ENCODE data around the gene KCNK10. TPM values are rescaled to one million over a fixed set of nuclear protein-coding genes. Genes with fewer than 3 reads are reported as not detected.

The KCNK10 gene
- total and polyA plus RNA-seq, 2 experiments from 2014 or later: not detected

GRCh38 chr14:88300817-88301216 lies 22.3 kb downstream of the KCNK10 start:
- no peak for DNase-seq
- no peak for TF ChIP-seq EZH2 (IDR thresholded peaks at IDR 0.05; ENCODE audit: insufficient read depth, poor library complexity, severe bottlenecking)
- TF ChIP-seq EZH2phosphoT487 (IDR thresholded peaks at IDR 0.05; ENCODE audit: insufficient read depth, low read depth): no peak
- no peaks in the 10 kb centered on the region for H3K79me2 ChIP-seq (ENCODE audit: insufficient read depth)
- H3K4me3 ChIP-seq: no peak overlapping the region
- H4K20me1 ChIP-seq (ENCODE audit: insufficient read depth): no peaks in the 10 kb centered on the region
- H3F3A ChIP-seq (ENCODE audit: insufficient read depth): no peaks in the 10 kb centered on the region
- H3K27me3 ChIP-seq (replicated peaks; ENCODE audit: insufficient read depth): no peaks in the 10 kb centered on the region
- H3K9me3 ChIP-seq (ENCODE audit: low read depth): no peaks in the 10 kb centered on the region
- in situ Hi-C loops (cut with MboI): no loop called here
- no peak overlapping the region for H3K27ac ChIP-seq
- H3K9ac ChIP-seq: no peak overlapping the region
- WGBS, 2 experiments (ENCODE audit: low coverage in 1 of 2, low lambda C conversion rate in 2 of 2, missing lambda C conversion rate in 2 of 2): 48 to 53% methylated on average over 3 of the region's 3 CpGs
- H3K9me2 ChIP-seq (ENCODE audit: insufficient read depth): no peaks in the 10 kb centered on the region
- no peaks in the 10 kb centered on the region for H3K36me3 ChIP-seq (ENCODE audit: low read depth)
- H3K4me2 ChIP-seq (ENCODE audit: unreplicated experiment): no peak overlapping the region
- no peak overlapping the region for H2AFZ ChIP-seq
- H3K4me1 ChIP-seq (ENCODE audit: insufficient read depth): no peaks in the 10 kb centered on the region

DNA sequence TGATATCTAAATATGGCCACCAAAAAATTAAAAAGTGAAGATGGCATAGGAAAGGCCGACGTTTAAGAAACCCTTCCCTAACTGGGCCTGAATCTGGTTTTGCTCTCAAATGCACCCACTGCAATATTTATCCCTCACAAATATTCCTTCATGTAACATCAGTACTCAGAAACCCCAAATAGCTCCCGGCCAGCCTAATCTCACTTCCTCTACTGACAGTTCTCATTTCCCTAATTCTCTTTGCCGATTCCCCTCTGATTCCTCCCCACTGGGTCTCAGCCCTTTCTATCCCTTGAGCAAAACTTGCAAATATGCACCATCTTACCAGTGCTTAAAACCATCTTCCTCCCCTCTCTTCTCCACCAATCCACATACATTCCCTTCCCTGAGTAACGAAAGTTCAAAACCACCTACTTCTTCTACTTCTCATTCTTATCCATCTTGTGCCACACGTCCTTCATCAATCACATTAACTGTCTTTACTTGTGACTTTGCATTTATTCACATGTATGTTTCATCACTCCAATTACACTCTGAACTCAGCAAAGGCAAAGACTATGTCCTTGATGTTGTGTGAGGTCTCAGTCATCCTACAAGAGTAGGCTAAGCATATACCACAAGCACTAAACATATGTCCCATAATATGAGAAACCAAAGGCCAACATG lies 23.1 kb downstream of the KCNK10 start:
- Histone ChIP-seq H2AFZ (no peak overlapping the region), H3K4me3 (no peak overlapping the region), H3K79me2 (ENCODE audit: insufficient read depth) (no peaks in the 10 kb centered on the region), H3K9ac (no peak overlapping the region), H3F3A (ENCODE audit: insufficient read depth) (no peaks in the 10 kb centered on the region), H3K27ac (no peak overlapping the region), H3K4me1 (ENCODE audit: insufficient read depth) (no peaks in the 10 kb centered on the region), H3K36me3 (ENCODE audit: low read depth) (no peaks in the 10 kb centered on the region), H3K9me3 (ENCODE audit: low read depth) (no peaks in the 10 kb centered on the region), H3K27me3 (replicated peaks; ENCODE audit: insufficient read depth) (no peaks in the 10 kb centered on the region), H3K4me2 (ENCODE audit: unreplicated experiment) (no peak overlapping the region), H3K9me2 (ENCODE audit: insufficient read depth) (no peaks in the 10 kb centered on the region), H4K20me1 (ENCODE audit: insufficient read depth) (no peaks in the 10 kb centered on the region)
- no peak for DNase-seq
- TF ChIP-seq EZH2phosphoT487 (IDR thresholded peaks at IDR 0.05; ENCODE audit: insufficient read depth, low read depth) (no peak), EZH2 (IDR thresholded peaks at IDR 0.05; ENCODE audit: insufficient read depth, poor library complexity, severe bottlenecking) (no peak)
- in situ Hi-C loops (cut with MboI): no loop called here
- WGBS, 2 experiments (ENCODE audit: low coverage in 1 of 2, low lambda C conversion rate in 2 of 2, missing lambda C conversion rate in 2 of 2): 33% methylated on average over 6 of the region's 6 CpGs

- TF ChIP-seq EZH2phosphoT487 (IDR thresholded peaks at IDR 0.05; ENCODE audit: insufficient read depth, low read depth) (no peak), EZH2 (IDR thresholded peaks at IDR 0.05; ENCODE audit: insufficient read depth, poor library complexity, severe bottlenecking) (no peak)
- Histone ChIP-seq H4K20me1 (ENCODE audit: insufficient read depth) (no peaks in the 10 kb centered on the region), H3K4me1 (ENCODE audit: insufficient read depth) (no peaks in the 10 kb centered on the region), H2AFZ (no peak overlapping the region), H3K27ac (no peak overlapping the region), H3K36me3 (ENCODE audit: low read depth) (no peaks in the 10 kb centered on the region), H3K27me3 (replicated peaks; ENCODE audit: insufficient read depth) (no peaks in the 10 kb centered on the region), H3K4me3 (no peak overlapping the region), H3K79me2 (ENCODE audit: insufficient read depth) (no peaks in the 10 kb centered on the region), H3K4me2 (ENCODE audit: unreplicated experiment) (no peak overlapping the region), H3K9me3 (ENCODE audit: low read depth) (no peaks in the 10 kb centered on the region), H3K9ac (no peak overlapping the region), H3K9me2 (ENCODE audit: insufficient read depth) (no peaks in the 10 kb centered on the region), H3F3A (ENCODE audit: insufficient read depth) (no peaks in the 10 kb centered on the region)
- WGBS, 2 experiments (ENCODE audit: low coverage in 1 of 2, low lambda C conversion rate in 2 of 2, missing lambda C conversion rate in 2 of 2): 2 to 4% methylated on average over 5 of the region's 5 CpGs
- in situ Hi-C loops (cut with MboI): no loop called here
- no peak for DNase-seq
Observed at GRCh38 chr14:88297306-88297705, 25.8 kb downstream of the KCNK10 start.

DNA sequence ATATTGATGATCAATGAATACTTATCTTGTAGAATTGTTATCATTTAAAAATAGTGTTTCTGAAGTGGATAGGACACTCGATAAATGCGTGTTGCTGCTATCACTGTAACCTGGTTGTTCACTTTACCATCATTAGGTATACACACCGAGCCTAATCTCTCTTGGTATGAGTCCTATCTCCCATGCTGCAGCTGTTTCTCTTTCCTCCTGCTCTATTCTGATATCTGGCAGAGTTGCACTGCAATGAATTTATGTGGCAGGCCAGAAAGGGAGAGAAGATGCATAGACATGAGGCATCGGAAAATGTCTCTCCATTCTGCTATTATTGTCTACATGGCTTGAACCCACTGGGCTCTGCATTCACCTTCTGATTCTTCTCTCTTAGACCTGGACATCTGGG lies 26.7 kb downstream of the KCNK10 start:
- Histone ChIP-seq H3K9ac (no peak overlapping the region), H3K4me1 (ENCODE audit: insufficient read depth) (no peaks in the 10 kb centered on the region), H3K79me2 (ENCODE audit: insufficient read depth) (no peaks in the 10 kb centered on the region), H3K36me3 (ENCODE audit: low read depth) (no peaks in the 10 kb centered on the region), H3K9me2 (ENCODE audit: insufficient read depth) (no peaks in the 10 kb centered on the region), H4K20me1 (ENCODE audit: insufficient read depth) (no peaks in the 10 kb centered on the region), H3F3A (ENCODE audit: insufficient read depth) (no peaks in the 10 kb centered on the region), H3K4me2 (ENCODE audit: unreplicated experiment) (no peak overlapping the region), H3K9me3 (ENCODE audit: low read depth) (no peaks in the 10 kb centered on the region), H3K27ac (no peak overlapping the region), H2AFZ (no peak overlapping the region), H3K4me3 (no peak overlapping the region), H3K27me3 (replicated peaks; ENCODE audit: insufficient read depth) (no peaks in the 10 kb centered on the region)
- TF ChIP-seq EZH2 (IDR thresholded peaks at IDR 0.05; ENCODE audit: insufficient read depth, poor library complexity, severe bottlenecking): no peak
- WGBS, 2 experiments (ENCODE audit: low coverage in 1 of 2, low lambda C conversion rate in 2 of 2, missing lambda C conversion rate in 2 of 2): 30 to 38% methylated on average over 4 of the region's 4 CpGs
- in situ Hi-C loops (cut with MboI): no loop called here
- DNase-seq: no peak

- Histone ChIP-seq H3K4me3 (no peak overlapping the region), H3K79me2 (ENCODE audit: insufficient read depth) (no peaks in the 10 kb centered on the region), H4K20me1 (ENCODE audit: insufficient read depth) (no peaks in the 10 kb centered on the region), H2AFZ (no peak overlapping the region), H3K4me2 (ENCODE audit: unreplicated experiment) (no peak overlapping the region), H3K36me3 (ENCODE audit: low read depth) (no peaks in the 10 kb centered on the region), H3F3A (ENCODE audit: insufficient read depth) (no peaks in the 10 kb centered on the region), H3K4me1 (ENCODE audit: insufficient read depth) (0 out of 2 replicates have a peak, but pooled peaks cover 6% of the 10 kb centered on the region), H3K9me2 (ENCODE audit: insufficient read depth) (no peaks in the 10 kb centered on the region), H3K9ac (no peak overlapping the region), H3K27ac (no peak overlapping the region), H3K27me3 (replicated peaks; ENCODE audit: insufficient read depth) (no peaks in the 10 kb centered on the region), H3K9me3 (ENCODE audit: low read depth) (no peaks in the 10 kb centered on the region)
- in situ Hi-C loops (cut with MboI): no loop called here
- DNase-seq: no peak
- TF ChIP-seq EZH2phosphoT487 (IDR thresholded peaks at IDR 0.05; ENCODE audit: insufficient read depth, low read depth) (no peak), EZH2 (IDR thresholded peaks at IDR 0.05; ENCODE audit: insufficient read depth, poor library complexity, severe bottlenecking) (no peak)
- WGBS, 2 experiments (ENCODE audit: low coverage in 1 of 2, low lambda C conversion rate in 2 of 2, missing lambda C conversion rate in 2 of 2): 33 to 54% methylated on average over 3 of the region's 3 CpGs
Observed at GRCh38 chr14:88289996-88290395, 33.1 kb downstream of the KCNK10 start.

Data from GM23248 (cell line).